ENCODE data around the gene KRTAP20-2. TPM values are rescaled to one million over a fixed set of nuclear protein-coding genes. Genes with fewer than 3 reads are reported as not detected.

KRTAP20-2 gene
- total RNA-seq, 1 donor from 2014 or later = not detected

GRCh38 chr21:30668776-30669175 is 33.8 kb downstream of the KRTAP20-2 start:
- Mint-ChIP-seq H3K9me3 (ENCODE audit: unreplicated experiment) (peaks cover 28% of the 10 kb centered on the region), H3K4me1 (ENCODE audit: unreplicated experiment) (no peaks in the 10 kb centered on the region), H3K27ac (ENCODE audit: unreplicated experiment) (no peak overlapping the region), H3K4me3 (ENCODE audit: unreplicated experiment) (no peak overlapping the region), H3K36me3 (ENCODE audit: unreplicated experiment) (no peaks in the 10 kb centered on the region), H3K27me3 (ENCODE audit: unreplicated experiment) (no peaks in the 10 kb centered on the region)
- no peak for TF ChIP-seq CTCF (IDR thresholded peaks at IDR 0.05)
- DNase-seq (ENCODE audit: extremely low spot score, unreplicated experiment) = no peak

GRCh38 chr21:30672985-30673650 is 38.1 kb downstream of the KRTAP20-2 start:
- H3K4me1 Mint-ChIP-seq (ENCODE audit: unreplicated experiment) = no peaks in the 10 kb centered on the region
- DNase-seq (ENCODE audit: extremely low spot score, unreplicated experiment) = no peak
- no peaks in the 10 kb centered on the region for H3K36me3 Mint-ChIP-seq (ENCODE audit: unreplicated experiment)
- H3K27ac Mint-ChIP-seq (ENCODE audit: unreplicated experiment) = no peak overlapping the region
- TF ChIP-seq CTCF (IDR thresholded peaks at IDR 0.05) = no peak
- H3K4me3 Mint-ChIP-seq (ENCODE audit: unreplicated experiment) = no peak overlapping the region
- H3K27me3 Mint-ChIP-seq (ENCODE audit: unreplicated experiment) = no peaks in the 10 kb centered on the region
- H3K9me3 Mint-ChIP-seq (ENCODE audit: unreplicated experiment) = peaks cover 43% of the 10 kb centered on the region

GRCh38 chr21:30674312-30674711 is 39.3 kb downstream of the KRTAP20-2 start:
- no peak for TF ChIP-seq CTCF (IDR thresholded peaks at IDR 0.05)
- Mint-ChIP-seq H3K4me1 (ENCODE audit: unreplicated experiment) (no peaks in the 10 kb centered on the region), H3K4me3 (ENCODE audit: unreplicated experiment) (no peak overlapping the region), H3K27ac (ENCODE audit: unreplicated experiment) (no peak overlapping the region), H3K36me3 (ENCODE audit: unreplicated experiment) (no peaks in the 10 kb centered on the region), H3K9me3 (ENCODE audit: unreplicated experiment) (peaks cover 38% of the 10 kb centered on the region), H3K27me3 (ENCODE audit: unreplicated experiment) (no peaks in the 10 kb centered on the region)
- no peak for DNase-seq (ENCODE audit: extremely low spot score, unreplicated experiment)

GRCh38 chr21:30676737-30677136 is 41.7 kb downstream of the KRTAP20-2 start:
- DNase-seq (ENCODE audit: extremely low spot score, unreplicated experiment) = no peak
- peaks cover 24% of the 10 kb centered on the region for H3K9me3 Mint-ChIP-seq (ENCODE audit: unreplicated experiment)

GRCh38 chr21:30680586-30680985 is 45.6 kb downstream of the KRTAP20-2 start:
- Mint-ChIP-seq H3K4me1 (ENCODE audit: unreplicated experiment) (no peaks in the 10 kb centered on the region), H3K27ac (ENCODE audit: unreplicated experiment) (no peak overlapping the region), H3K4me3 (ENCODE audit: unreplicated experiment) (no peak overlapping the region), H3K27me3 (ENCODE audit: unreplicated experiment) (no peaks in the 10 kb centered on the region), H3K36me3 (ENCODE audit: unreplicated experiment) (no peaks in the 10 kb centered on the region), H3K9me3 (ENCODE audit: unreplicated experiment) (peaks cover 18% of the 10 kb centered on the region)
- no peak for TF ChIP-seq CTCF (IDR thresholded peaks at IDR 0.05)
- DNase-seq (ENCODE audit: extremely low spot score, unreplicated experiment) = no peak

More at GRCh38 chr21:30676737-30677136, 41.7 kb downstream of the KRTAP20-2 start:
- Mint-ChIP-seq H3K27me3 (ENCODE audit: unreplicated experiment) (no peaks in the 10 kb centered on the region), H3K4me3 (ENCODE audit: unreplicated experiment) (no peak overlapping the region), H3K27ac (ENCODE audit: unreplicated experiment) (no peak overlapping the region), H3K36me3 (ENCODE audit: unreplicated experiment) (no peaks in the 10 kb centered on the region), H3K4me1 (ENCODE audit: unreplicated experiment) (no peaks in the 10 kb centered on the region)
- TF ChIP-seq CTCF (IDR thresholded peaks at IDR 0.05) = no peak
